Fibroblast of skin of right biceps (primary cell): ENCODE results near the gene OR5B21.

ENCODE experiments used
- DNase-seq: peaks from one replicate; pipeline ENCODE4 v3.0.0-alpha.2; 2013

The OR5B21 gene

GRCh38 chr11:58490827-58491226 is 17.1 kb downstream of the OR5B21 start:
- DNase-seq, result no peak

GRCh38 chr11:58487170-58487569 is 20.7 kb downstream of the OR5B21 start:
- DNase-seq, result no peak

GRCh38 chr11:58485961-58486360 is 21.9 kb downstream of the OR5B21 start:
- no peak for DNase-seq

- no peak for DNase-seq
These were observed 36.0 kb downstream of the OR5B21 start for GRCh38 chr11:58471892-58472291.

GRCh38 chr11:58466293-58466692 is 41.6 kb downstream of the OR5B21 start:
- no peak for DNase-seq

GRCh38 chr11:58465690-58466089 is 42.2 kb downstream of the OR5B21 start:
- DNase-seq, result no peak
